HL-60 (cell line): ENCODE data around the gene TBX5.
"Not testable (repeated sequence)": the region's sequence is repeated elsewhere in the genome, so short reads cannot be mapped to it uniquely, and the experiment has no call there.

Experiments
- GABPA ChIP-seq: IDR thresholded peaks from 2 replicates; pipeline ENCODE4 v1.6.1; 2012; ENCODE audit warnings: low read depth
- TF ChIP-seq, protein P1 (sequence below): IDR thresholded peaks from one replicate; pipeline ENCODE4 v1.5.1; 2011; ENCODE audit warnings: low read length, control low read depth, inconsistent platforms; ENCODE audit not compliant: insufficient read depth

DNA sequence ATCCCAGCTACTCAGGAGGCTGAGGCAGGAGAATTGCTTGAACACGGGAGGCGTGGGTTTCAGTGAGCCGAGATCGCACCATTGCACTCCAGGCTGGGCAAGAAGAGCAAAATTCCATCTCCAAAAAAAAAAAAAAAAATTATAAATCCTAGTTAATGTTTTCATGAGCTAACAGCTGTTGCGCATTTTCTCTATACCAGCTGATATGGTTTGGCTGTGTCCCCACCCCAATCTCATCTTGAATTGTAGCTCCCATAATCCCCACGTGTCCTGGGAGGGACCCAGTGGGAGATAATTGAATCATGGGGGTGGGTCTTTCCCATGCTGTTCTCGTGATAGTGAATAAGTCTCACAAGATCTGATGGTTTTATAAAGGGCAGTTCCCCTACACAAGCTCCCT is 56.7 kb downstream of the TBX5 start:
- TF ChIP-seq, protein P1, sequence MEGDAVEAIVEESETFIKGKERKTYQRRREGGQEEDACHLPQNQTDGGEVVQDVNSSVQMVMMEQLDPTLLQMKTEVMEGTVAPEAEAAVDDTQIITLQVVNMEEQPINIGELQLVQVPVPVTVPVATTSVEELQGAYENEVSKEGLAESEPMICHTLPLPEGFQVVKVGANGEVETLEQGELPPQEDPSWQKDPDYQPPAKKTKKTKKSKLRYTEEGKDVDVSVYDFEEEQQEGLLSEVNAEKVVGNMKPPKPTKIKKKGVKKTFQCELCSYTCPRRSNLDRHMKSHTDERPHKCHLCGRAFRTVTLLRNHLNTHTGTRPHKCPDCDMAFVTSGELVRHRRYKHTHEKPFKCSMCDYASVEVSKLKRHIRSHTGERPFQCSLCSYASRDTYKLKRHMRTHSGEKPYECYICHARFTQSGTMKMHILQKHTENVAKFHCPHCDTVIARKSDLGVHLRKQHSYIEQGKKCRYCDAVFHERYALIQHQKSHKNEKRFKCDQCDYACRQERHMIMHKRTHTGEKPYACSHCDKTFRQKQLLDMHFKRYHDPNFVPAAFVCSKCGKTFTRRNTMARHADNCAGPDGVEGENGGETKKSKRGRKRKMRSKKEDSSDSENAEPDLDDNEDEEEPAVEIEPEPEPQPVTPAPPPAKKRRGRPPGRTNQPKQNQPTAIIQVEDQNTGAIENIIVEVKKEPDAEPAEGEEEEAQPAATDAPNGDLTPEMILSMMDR: not testable (repeated sequence)
- not testable (repeated sequence) for TF ChIP-seq GABPA
